IMR-90 (cell line): ENCODE data around the gene UBE2G1.

Source experiments
- CEBPB ChIP-seq: IDR thresholded peaks from 2 replicates; pipeline ENCODE4 v1.6.1; 2012; ENCODE audit warnings: low read depth, low read length, improper control_type of control experiment
- POLR2A ChIP-seq: IDR thresholded peaks from 2 replicates; pipeline ENCODE4 v1.6.1; 2012; ENCODE audit warnings: mild to moderate bottlenecking, low read depth, low read length

DNA sequence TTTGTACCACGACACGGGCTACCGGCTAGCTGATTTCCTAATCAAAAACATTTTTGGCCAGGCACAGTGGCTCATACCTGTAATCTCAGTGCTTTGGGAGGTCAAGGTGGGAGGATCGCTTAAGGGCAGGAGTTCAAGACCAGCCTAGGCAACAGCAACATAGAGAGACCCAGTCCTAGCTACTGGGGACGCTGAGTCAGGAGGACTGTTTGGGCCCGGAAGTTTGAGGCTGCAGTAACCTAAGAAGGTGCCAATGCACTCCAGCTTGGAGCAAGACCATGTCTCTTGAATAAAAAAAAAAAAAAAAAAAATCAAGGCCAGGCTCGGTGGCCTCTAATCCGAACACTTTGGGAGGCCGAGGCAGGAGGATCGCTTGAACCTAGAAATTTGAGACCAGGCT, 49.8 kb downstream of the UBE2G1 start:
- TF ChIP-seq CEBPB (no peak), POLR2A (no peak)
